ENCODE results near the gene NIPAL4. TPM values are rescaled to one million over a fixed set of nuclear protein-coding genes. Genes with fewer than 3 reads are reported as not detected.
A peak's percentile ranks its signal among the peaks of the same experiment; 100 is the strongest.

The NIPAL4 gene
- total RNA-seq, 1 experiment from 2014 or later = not detected

DNA sequence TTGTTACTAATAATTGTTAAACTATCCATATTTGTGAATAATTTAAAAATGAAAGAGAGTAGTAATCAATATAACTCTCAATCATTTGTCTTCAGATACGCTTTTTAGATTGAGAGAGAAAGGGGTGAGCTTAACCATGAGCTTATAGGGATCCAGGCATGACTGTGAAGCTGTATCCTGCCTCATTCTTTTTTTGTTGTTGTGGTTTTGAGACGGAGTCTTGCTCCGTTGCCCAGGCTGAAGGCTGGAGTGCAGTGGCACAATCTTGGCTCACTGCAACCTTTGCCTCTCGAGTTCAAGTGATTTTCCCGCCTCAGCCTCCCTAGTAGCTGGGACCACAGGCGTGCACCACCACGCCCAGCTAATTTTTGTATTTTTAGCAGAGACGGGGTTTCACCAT, 44.0 kb downstream of the NIPAL4 start:
- in situ Hi-C loops (cut with HindIII; ENCODE audit: low pct_unique_long_range_greater_than_20kb, low sequenced_read_pairs) = no loop called here
- DNase-seq (ENCODE audit: low read depth, low spot score) = no peak

DNA sequence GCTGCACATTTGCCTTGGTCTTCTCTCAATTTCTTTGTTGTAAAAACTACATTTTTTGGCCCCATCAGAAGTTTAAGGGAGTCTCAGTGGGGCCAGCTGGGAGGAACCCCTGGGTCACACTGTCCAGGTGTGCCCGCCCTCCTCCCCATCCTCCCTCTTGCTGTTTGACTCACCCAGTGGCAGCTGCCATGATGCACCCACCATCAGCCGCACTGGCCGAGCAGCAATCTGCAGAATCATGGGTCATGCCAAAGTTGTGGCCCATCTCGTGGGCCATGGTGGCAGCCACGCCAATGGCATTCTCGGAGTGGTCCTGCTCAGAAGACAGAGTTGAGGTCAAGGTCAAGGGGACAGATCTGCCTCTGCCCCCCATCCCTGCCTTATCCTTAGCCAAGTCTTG, 45.5 kb downstream of the NIPAL4 start:
- in situ Hi-C loops (cut with HindIII; ENCODE audit: low pct_unique_long_range_greater_than_20kb, low sequenced_read_pairs) = no loop called here

DNA sequence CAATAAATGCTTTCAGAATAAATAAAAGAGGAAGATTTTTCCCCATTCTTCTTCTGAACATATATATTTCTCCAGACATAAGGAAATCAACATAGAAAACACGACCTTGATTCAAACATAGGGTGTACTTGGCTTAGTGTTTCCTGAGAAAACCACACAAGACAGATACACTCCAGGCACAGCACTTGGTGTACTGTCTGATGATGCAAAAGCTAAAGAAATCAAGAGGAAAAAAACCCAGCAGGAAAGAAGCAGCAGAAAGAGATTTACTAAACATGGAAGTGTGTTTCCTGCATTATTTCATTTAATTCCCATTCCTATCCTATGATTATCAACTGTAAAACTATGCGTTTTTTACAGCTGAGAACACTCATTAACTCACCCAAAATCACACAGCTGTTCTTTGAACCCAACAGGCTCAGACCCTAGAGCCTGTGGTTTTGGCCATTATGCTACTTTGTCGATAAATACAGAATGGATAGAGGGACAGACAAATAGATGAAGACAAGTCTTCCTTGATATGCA, 46.1 kb downstream of the NIPAL4 start:
- no peak for DNase-seq (ENCODE audit: low read depth, low spot score)
- in situ Hi-C loops (cut with HindIII; ENCODE audit: low pct_unique_long_range_greater_than_20kb, low sequenced_read_pairs) = no loop called here

More for the DNA sequence above, 45.5 kb downstream of the NIPAL4 start:
- DNase-seq (ENCODE audit: low read depth, low spot score) = no peak

GRCh38 chr5:157506981-157507780, 47.2 kb downstream of the NIPAL4 start:
- no peak for DNase-seq (ENCODE audit: low read depth, low spot score)
- in situ Hi-C loops (cut with HindIII; ENCODE audit: low pct_unique_long_range_greater_than_20kb, low sequenced_read_pairs) = no loop called here

GRCh38 chr5:157509093-157509492, 49.1 kb downstream of the NIPAL4 start:
- in situ Hi-C loops (cut with HindIII; ENCODE audit: low pct_unique_long_range_greater_than_20kb, low sequenced_read_pairs) = no loop called here

GRCh38 chr5:157509587-157509986, 49.6 kb downstream of the NIPAL4 start:
- in situ Hi-C loops (cut with HindIII; ENCODE audit: low pct_unique_long_range_greater_than_20kb, low sequenced_read_pairs) = no loop called here
- no peak for DNase-seq (ENCODE audit: low read depth, low spot score)

More at GRCh38 chr5:157509093-157509492, 49.1 kb downstream of the NIPAL4 start:
- DNase-seq (ENCODE audit: low read depth, low spot score) = no peak

GRCh38 chr5:157510682-157511081, 50.7 kb downstream of the NIPAL4 start:
- DNase-seq (ENCODE audit: low read depth, low spot score) = no peak
- in situ Hi-C loops (cut with HindIII; ENCODE audit: low pct_unique_long_range_greater_than_20kb, low sequenced_read_pairs) = no loop called here

DNA sequence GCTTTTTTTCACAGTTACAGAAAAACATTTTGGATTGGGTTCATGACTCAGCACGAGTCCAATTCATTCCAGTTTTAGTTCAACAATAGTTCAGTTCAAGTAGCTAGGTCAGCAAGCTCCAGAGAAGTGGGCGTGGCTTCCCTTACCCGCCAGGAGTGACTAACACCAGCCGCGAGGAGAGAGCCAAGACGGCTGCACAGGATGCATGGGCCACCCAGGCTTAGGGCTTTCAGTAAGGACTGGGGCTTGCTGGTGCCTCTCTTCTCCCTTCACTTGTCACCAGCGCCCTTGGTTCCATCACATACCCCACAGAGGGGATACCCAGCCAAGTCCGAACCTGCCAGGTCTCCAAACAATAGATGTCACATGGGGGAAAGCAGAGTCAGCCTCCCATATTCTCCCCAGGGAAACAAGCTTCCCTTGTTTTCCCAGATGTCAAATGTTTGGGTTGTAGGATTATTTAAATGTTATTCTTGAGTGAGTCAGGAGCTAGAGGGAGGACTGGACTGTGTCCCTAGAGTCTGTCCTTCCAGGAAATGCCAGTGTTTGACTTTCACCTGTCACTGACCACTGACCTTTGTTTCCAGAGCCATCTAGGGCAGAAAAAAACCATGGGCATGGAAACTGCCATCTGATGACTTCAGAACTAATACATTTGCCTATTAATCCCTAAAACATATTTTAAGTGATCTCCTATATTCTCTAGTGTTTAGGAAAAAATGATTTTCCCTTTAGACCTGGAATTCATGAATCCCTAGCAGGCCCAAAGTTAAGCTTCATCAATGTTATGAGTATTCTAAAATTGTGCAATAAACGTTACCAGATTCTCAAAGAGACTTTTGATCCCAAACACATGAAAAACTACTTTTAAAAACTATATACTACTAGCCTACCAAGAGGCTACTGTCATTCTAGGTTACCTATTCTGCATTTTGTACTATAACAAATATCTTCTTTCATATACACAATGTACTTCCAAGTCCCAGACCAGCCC, 51.9 kb downstream of the NIPAL4 start:
- in situ Hi-C loops (cut with HindIII; ENCODE audit: low pct_unique_long_range_greater_than_20kb, low sequenced_read_pairs) = no loop called here

DNA sequence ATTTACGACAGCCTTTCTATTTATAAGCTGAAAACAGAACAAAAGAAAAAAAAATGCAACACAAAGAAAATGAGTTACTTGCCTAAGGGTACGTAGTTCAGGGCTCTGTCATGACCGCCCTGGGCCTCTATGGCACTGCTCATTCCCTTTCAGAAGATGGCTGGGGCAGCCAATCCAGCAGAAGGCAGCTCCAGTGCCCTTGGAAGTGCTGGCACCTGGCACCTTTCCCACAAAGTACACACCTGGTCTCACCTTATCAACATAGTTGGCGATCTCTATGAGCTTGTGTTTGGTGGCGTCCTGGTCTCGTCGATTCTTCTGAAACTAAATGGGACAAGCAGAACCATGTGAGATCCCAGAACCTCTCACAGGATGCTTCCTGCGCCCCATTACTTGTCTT, 53.2 kb downstream of the NIPAL4 start:
- in situ Hi-C loops (cut with HindIII; ENCODE audit: low pct_unique_long_range_greater_than_20kb, low sequenced_read_pairs) = no loop called here
- DNase-seq (ENCODE audit: low read depth, low spot score) = no peak

More for the DNA sequence above, 51.9 kb downstream of the NIPAL4 start:
- peak; percentile 84 for DNase-seq (ENCODE audit: low read depth, low spot score)

DNA sequence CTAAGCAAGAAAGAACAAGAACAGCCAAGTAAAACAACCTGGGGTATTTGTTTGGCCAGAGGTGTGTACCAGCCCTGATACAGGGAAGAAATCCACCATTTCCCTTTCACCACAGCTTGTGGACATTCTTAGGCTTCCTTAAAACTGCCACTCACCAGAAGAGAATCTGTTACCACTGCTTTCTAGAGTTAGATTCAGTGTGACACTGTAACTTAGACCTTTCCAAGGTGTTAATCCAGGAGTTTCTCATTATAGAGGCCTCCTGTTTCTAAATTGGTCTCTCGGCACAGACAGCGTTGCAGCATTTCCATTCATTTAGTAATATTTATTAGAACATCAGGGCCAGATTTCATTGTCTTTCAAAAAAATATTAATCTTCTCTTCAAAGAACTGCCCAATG, 55.0 kb downstream of the NIPAL4 start:
- in situ Hi-C loops (cut with HindIII; ENCODE audit: low pct_unique_long_range_greater_than_20kb, low sequenced_read_pairs) = no loop called here
- no peak for DNase-seq (ENCODE audit: low read depth, low spot score)

DNA sequence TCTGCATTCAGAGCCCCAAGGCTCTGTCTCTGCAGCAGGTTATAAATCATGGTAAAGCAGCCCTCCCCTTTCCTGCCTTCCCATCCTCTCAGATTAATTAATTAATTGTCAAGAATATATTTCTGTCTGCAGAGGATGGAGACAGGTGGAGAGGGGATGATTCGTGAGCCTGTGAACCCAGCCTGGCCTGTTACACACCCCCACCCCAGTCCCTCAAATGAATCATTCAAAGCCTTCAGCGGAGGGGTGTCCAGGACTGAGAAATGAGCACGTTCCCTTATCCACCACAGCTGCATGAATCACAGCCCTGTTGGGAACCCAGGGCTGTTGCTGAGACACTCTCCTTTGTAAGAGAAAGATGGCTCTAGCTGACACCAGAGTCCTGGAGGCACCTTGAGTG, 56.0 kb downstream of the NIPAL4 start:
- in situ Hi-C loops (cut with HindIII; ENCODE audit: low pct_unique_long_range_greater_than_20kb, low sequenced_read_pairs) = no loop called here
- DNase-seq (ENCODE audit: low read depth, low spot score) = no peak

DNA sequence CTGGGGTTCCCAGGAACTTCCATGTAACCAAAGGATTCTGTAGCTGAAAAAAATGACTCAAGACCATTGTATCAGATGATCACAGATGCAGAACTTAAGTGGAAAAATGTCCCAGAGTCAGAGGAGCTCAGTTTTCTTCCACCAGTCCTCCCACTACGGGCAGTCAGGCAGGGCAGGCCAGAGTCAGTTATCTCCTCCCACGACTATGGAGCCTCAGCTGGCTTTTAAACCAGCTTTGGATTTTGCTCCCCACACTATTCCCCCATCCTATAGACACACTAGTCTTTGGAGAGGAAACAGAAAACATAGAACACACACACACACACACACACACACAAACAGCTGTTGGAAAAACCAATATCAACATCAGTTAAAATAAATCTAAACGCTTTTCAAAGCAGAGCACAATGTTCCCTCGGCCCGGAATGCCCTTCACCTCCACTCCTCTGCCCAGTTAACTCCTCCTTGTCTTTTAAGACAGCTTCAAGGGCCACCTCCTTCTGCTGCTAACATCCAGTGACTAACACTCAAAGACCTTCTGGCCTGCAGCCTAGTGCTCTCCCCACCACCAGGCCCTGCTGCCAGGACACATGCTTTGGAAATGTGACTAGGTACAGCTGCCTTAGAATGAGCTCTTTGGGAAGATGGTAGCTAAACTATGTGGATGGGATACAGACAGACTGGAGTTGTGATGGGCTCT, 56.8 kb downstream of the NIPAL4 start:
- in situ Hi-C loops (cut with HindIII; ENCODE audit: low pct_unique_long_range_greater_than_20kb, low sequenced_read_pairs) = no loop called here

DNA sequence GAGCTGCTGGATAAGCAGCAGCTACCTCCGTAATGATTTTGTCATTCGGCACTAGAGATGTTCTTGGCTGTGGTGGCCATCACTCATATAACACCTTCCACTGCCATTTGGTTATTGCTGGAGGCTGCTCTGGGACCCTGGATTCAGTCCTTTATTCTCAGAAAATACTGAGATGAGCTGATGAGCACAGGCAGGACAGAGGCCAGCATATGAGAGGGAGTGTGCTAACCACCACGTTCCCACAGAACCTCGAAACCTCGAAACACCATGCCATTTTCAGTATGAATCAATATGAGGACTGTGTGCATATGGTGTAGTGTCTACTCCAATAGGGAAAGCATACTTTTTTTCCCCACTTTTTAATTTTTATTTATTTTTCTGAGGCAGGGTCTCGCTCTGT, 59.0 kb downstream of the NIPAL4 start:
- in situ Hi-C loops (cut with HindIII; ENCODE audit: low pct_unique_long_range_greater_than_20kb, low sequenced_read_pairs) = no loop called here
- no peak for DNase-seq (ENCODE audit: low read depth, low spot score)

More for the DNA sequence above, 56.8 kb downstream of the NIPAL4 start:
- DNase-seq (ENCODE audit: low read depth, low spot score) = no peak

DNA sequence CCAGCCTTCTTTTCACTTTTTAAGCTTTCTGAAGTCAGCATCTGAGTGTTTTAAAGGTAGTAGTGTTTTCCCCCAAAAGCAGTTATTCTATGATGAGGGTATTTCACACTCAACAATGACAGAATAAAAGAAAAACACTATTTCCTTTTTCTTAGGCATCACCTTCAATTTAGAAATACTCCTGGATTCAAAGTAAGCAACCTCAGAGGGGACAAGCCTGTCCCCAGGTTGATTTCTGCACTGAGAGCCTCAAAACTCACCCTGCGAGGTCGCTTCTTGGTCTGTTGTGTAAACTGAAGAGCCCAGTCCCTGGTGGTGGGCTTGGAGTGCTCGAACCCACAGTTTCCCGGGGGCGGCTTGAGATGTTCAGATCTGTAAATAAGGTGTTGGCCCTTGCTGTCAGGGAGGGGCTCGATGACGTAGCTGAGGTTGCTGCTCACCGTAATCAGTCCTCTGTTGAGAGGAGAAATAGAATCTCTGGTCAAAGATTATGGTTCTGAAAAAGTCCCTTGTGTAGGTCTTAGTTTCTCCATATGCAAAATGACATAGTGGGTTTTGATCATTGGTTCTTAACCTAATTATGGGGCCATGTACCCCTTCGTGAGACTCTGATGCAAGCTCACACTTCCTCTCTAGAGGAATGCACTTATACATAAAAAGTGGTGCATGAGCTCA, 59.7 kb downstream of the NIPAL4 start:
- DNase-seq (ENCODE audit: low read depth, low spot score) = no peak

GRCh38 chr5:157520911-157521703, 61.1 kb downstream of the NIPAL4 start:
- no peak for DNase-seq (ENCODE audit: low read depth, low spot score)

More for the DNA sequence above, 59.7 kb downstream of the NIPAL4 start:
- in situ Hi-C loops (cut with HindIII; ENCODE audit: low pct_unique_long_range_greater_than_20kb, low sequenced_read_pairs) = no loop called here

DNA sequence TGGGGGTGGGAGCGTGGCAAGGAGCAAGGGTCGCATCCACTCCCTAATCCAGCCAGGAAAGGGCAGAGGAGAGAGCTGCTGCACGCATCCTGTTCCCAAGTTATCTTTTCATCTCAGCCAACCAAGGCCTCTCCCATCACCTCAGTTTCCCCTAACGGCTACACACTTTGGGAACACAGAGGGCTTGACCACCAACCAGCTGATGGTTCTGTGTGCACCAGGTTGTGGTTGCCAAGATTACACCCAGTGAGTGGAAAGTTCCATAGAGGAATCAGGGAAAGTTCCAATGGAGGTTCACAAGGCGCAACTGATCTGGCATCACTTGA, 61.7 kb downstream of the NIPAL4 start:
- in situ Hi-C loops (cut with HindIII; ENCODE audit: low pct_unique_long_range_greater_than_20kb, low sequenced_read_pairs) = no loop called here
- no peak for DNase-seq (ENCODE audit: low read depth, low spot score)

More at GRCh38 chr5:157520911-157521703, 61.1 kb downstream of the NIPAL4 start:
- in situ Hi-C loops (cut with HindIII; ENCODE audit: low pct_unique_long_range_greater_than_20kb, low sequenced_read_pairs) = no loop called here
